H1 (cell line): ENCODE measurements around the gene DAO. TPM values are rescaled to one million over a fixed set of nuclear protein-coding genes. Genes with fewer than 3 reads are reported as not detected.

ENCODE experiments used
- CBX5 ChIP-seq: fragments of 300-800, 300-1000 bp; sonication (generic); IDR thresholded peaks from 2 replicates; pipeline ENCODE4 v1.7.1; 2016; ENCODE audit warnings: antibody characterized with exemption, low read length, low read depth
- MAX ChIP-seq: IDR thresholded peaks from 2 replicates; pipeline ENCODE4 v1.6.1; 2012; ENCODE audit warnings: inconsistent platforms
- polyA plus RNA-seq, 7 experiments: library from polyadenylated mRNA; depleted of rRNA in 3 of 7; stranded (reverse) in 5 of 7; unstranded in 2 of 7; fragments of >200 nt in 5 of 7; fragments of 200-250 nt in 2 of 7; gene quantifications; 1 replicate in 5 of 7; 2 replicates in 1 of 7; 4 replicates in 1 of 7; pipeline versions ENCODE4 v1.2.1 to v1.2.3, GENCODE V29; 2011 to 2013; ENCODE audit warnings: missing spikeins in 2 of 7, mixed read lengths in 2 of 7
- total RNA-seq: library from RNA; stranded (reverse); fragmentation: NEBNext Ultra II Directional; extraction: Animal tissue kit (Norgen Biotek cat#: 25700); gene quantifications from 2 replicates; pipeline ENCODE4 v1.2.1, GENCODE V29; 2021

Gene DAO
- total and polyA plus RNA-seq, 2 of the 8 experiments (the other 6 are each of a cell fraction or from before 2014, with no cell fraction given) = not detected

DNA sequence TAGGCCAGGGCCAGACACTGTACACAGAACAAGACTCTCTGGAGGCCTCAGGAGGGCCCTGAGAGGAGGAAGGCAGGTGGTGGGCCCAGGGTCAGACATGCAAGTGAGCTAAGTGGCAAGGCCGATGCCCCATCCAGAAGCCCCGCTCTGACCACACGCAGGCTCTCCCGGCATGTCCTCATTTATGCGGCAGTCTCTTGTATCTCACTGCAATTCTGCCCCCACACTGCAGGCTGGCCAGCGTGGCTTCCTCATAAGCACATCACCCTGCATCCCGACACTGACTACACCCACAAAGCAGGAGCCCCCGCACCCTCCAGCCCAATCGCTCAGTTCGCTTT lies 40.0 kb upstream of the DAO start (continued):
- no peak for TF ChIP-seq MAX
- TF ChIP-seq CBX5 = no peak
